Right lung (tissue), 5 donors: Measurements from ENCODE around the gene OR2V2. TPM values are rescaled to one million over a fixed set of nuclear protein-coding genes. Genes with fewer than 3 reads are reported as not detected.
"Not testable (repeated sequence)": the region's sequence is repeated elsewhere in the genome, so short reads cannot be mapped to it uniquely, and the experiment has no call there.

Experiments
- DNase-seq, 2 donors: peaks; one replicate each; pipeline ENCODE4 v3.0.0-alpha.2; 2013
- polyA plus RNA-seq, 5 donors: library from polyadenylated mRNA; unstranded; fragments of 120-200 nt; gene quantifications; one replicate each; pipeline versions ENCODE4 v1.2.1 to v1.2.3, GENCODE V29; 2013; ENCODE audit warnings: inconsistent platforms in 1 of 5, low replicate concordance in 1 of 5; ENCODE audit not compliant: insufficient read length in 5 of 5, insufficient read depth in 1 of 5

The OR2V2 gene
- polyA plus RNA-seq, 5 donors = 0.03 to 0.05 (median 0.04) TPM; not detected in 1

DNA sequence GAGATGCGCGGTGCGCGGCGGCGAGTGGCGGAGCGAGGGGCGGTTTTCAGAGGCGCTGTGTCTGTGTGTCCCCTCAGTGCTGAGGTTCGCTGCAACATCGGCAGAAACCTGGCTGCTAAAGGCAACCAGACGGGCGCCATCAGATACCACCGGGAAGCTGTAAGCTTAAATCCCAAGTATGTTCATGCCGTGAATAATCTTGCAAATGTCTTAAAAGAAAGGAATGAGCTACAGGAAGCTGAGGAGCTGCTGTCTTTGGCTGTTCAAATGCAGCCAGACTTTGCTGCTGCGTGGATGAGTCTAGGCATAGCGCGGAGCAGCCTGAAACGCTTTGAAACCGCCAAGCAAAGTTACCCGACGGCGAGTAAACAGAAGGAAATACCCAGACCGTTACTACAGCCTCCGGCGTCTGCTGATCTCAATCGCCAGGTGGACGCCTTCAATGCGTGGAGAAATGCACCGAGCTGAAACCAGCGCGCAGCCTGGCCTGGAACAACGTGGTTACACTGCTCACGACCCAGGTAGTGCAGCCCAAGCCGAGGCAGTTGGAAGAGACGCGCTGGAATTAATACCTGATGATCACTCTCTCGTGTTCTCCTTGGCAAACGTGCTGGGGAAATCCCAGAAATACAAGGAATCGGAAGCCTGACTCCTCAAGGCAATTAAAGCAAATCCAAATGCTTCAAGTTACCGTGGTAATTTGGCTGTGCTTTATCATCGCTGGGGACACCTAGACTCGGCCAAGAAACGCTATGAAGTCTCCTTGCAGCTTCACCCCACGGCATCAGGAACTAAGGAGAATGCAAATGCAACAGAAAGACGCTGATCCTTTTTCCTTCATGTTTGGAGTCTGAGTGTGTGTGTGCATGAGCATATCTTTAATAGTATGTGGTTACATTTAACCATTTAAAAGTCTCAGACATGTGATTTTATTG lies 32.3 kb upstream of the OR2V2 start:
- DNase-seq = no peak

GRCh38 chr5:181118369-181118768 lies 29.0 kb upstream of the OR2V2 start:
- DNase-seq = no peak

- no peak for DNase-seq
Observed at GRCh38 chr5:181119105-181119504, 28.3 kb upstream of the OR2V2 start.

DNA sequence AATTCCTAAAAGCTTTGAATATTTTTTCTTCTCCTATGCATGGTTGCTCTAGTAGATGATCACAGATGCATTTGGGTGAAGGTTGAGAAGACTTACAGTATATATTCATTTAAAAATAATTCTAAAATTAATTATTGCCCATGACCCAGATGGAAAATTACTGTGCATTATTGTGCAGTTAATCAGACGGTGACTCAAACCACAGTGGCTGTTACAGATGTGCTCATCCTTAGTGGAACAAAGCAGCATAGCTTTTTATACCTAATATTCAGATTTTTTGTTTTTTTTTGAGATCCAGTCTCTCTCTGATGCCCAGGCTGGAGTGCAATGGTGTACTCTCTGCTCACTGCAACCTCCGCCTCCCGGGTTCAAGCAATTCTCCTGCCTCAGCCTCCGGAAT lies 27.1 kb upstream of the OR2V2 start:
- DNase-seq = no peak

DNA sequence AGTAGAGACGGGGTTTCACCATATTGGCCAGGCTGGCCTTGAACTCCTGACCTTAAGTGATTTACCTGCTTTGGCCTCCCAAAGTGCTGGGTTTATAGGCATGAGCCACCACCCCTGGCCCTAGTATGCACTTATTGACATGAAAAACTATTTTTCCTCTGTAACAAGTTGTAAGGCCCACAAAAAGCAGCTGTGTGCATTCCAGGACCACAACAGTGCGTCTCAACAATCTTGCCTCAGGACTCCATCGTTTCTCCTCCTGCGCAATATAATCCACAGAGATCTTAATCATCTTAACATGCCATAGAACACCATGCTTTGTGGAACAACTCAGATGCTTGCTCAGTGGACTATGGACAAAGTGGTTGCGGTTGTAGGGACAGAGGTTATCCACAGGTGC lies 26.6 kb upstream of the OR2V2 start:
- no peak for DNase-seq

GRCh38 chr5:181121675-181122561 lies 25.5 kb upstream of the OR2V2 start:
- no peak for DNase-seq

- DNase-seq = no peak
Observed at GRCh38 chr5:181124526-181124925, 22.9 kb upstream of the OR2V2 start.

DNA sequence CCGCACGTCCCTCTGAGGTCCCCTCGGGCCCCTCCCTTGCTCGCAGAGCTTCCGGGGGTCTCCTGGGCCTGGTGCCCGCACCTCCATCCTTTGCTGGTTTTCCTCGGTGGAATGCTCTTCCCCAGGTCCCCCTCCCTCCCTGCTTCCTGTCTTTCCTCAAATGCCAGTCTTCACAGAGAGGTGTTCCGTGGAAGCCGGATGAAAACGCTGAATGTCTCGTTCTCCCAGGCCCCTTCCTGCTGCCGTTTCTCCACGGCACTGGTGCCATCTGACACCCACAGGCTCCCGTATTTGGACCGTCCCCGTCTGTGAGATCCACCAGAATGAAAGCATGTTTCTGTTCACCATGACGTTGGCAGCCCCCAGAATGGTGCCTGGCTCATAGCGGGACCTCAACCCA lies 20.5 kb upstream of the OR2V2 start:
- no peak for DNase-seq

DNA sequence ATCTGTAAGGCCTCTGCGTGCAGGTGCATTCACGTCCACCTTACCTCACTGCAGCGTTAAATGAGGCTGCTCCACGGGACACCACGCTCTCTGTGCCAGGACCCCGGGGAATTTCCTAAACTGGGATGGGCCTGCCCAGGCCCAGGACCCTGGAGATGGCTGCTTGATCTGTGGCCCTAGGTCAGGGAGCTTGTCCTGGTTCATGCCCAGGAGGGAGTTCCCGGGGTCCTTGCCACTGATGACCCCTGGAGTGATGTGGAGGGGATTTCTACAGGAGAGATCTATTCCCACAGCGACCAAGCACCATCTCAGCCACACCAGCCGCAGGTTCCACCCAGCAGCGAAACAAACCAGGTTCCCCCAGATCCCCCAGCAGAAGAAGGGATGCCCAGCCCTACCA lies 19.9 kb upstream of the OR2V2 start:
- DNase-seq = no peak

DNA sequence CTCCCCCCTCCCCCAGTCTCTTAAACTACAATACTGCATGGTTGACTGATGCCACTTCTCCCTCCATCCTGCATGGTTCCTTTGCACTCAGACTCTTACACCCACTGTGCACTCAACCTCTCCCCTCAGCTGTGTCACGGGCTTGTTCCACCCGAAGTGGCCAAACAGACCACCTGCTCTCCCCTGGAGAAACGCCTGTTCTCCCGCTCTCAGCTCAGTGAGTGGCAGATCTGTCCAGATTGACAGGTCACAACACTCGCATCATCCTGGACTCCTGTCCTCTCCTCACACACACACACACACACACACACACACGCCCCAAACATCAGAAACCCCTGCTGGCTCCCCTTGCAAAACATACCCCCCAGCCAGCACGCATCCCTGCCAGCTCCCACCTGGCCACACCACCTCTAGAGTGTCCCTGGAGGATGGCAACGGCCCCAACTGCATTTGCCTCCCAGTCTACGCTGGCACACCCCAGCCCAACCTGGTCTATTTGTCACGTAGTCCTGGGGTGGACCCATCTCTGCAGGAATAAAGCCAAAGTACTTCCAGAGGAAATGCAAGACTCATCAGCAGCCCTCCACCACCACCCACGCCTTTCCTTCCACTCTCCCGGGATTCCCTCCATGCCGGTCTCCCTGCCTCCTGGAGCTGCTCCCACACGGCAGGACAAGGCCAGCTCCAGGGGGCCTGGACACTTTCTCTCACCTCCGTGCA lies 19.3 kb upstream of the OR2V2 start:
- no peak for DNase-seq

DNA sequence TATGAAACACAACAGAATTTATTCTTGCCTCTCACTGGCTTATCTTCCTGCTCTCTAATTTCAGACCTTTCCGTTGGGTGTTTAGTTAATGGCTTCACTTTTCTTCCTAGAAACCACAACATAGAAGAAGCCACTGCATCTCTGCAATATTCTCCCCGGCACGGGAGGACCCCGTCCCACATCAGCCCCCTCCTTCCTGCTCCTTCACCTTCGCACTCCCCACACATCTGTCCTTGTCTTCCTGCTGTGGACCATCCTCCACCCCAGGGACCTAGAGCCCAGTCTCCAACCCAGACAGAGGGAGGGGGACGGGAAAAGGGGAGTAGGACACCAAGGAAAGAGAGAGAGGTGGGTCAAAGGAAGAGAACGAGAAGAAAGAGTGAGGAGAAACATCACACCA lies 17.8 kb upstream of the OR2V2 start:
- no peak for DNase-seq

GRCh38 chr5:181130081-181130480 lies 17.3 kb upstream of the OR2V2 start:
- not testable (repeated sequence) for DNase-seq

GRCh38 chr5:181130832-181131496 lies 16.4 kb upstream of the OR2V2 start, which contains the start of gene OR2V1:
Gene OR2V1 (minus strand): TSS chr5:181131169. CDS start chr5:181125304, 5,865 bp downstream.
- DNase-seq = no peak

GRCh38 chr5:181131514-181131913 lies 15.9 kb upstream of the OR2V2 start:
- DNase-seq = no peak

DNA sequence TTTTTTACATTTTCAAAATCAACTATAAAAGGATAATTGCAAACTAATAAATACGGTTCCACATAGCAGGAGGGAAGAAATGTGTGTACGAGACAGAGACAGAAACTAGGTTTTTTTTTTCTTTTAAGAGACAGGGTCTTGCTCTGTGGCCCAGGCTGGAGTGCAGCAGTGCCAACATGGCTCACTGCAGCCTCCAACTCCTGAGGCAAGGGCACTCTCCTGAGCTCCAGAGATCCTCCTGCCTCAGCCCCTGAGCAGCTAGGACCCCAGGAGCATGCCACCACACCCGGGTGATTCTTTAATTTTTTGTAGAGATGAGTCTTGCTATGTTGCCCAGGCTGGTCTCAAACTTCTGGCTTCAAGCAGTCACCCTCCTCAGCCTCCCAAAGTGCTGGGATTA lies 14.3 kb upstream of the OR2V2 start:
- DNase-seq = no peak

GRCh38 chr5:181133610-181134231 lies 13.7 kb upstream of the OR2V2 start:
- no peak for DNase-seq

GRCh38 chr5:181134259-181134658 lies 13.1 kb upstream of the OR2V2 start:
- no peak for DNase-seq

GRCh38 chr5:181136361-181136955 lies 10.9 kb upstream of the OR2V2 start:
- DNase-seq = no peak

GRCh38 chr5:181138258-181138657 lies 9.1 kb upstream of the OR2V2 start:
- DNase-seq = no peak

GRCh38 chr5:181140766-181141165 lies 6.6 kb upstream of the OR2V2 start:
- no peak for DNase-seq
